Effector memory CD4-positive, alpha-beta T cell (primary cell): ENCODE data around the gene CACNA2D3.

Experiments
- DNase-seq, 3 donors: peaks; one replicate each; pipeline ENCODE4 v3.0.0-alpha.2; 2020
- H3K27ac ChIP-seq: 2 replicates; pipeline ENCODE4 v1.7.0; 2013; ENCODE audit warnings: mild to moderate bottlenecking, low read length, moderate library complexity; ENCODE audit not compliant: insufficient read depth, poor library complexity, severe bottlenecking
- H3K27me3 ChIP-seq: replicated peaks from 2 replicates; pipeline ENCODE4 v1.7.0; 2013; ENCODE audit warnings: mild to moderate bottlenecking, low read length; ENCODE audit not compliant: insufficient read depth, control insufficient read depth, poor library complexity, severe bottlenecking
- H3K36me3 ChIP-seq: 2 replicates; pipeline ENCODE4 v1.7.0; 2013; ENCODE audit warnings: mild to moderate bottlenecking, low read length, moderate library complexity; ENCODE audit not compliant: control insufficient read depth, insufficient read depth
- H3K4me1 ChIP-seq: 2 replicates; pipeline ENCODE4 v1.7.0; 2013; ENCODE audit warnings: low read length, mild to moderate bottlenecking; ENCODE audit not compliant: control insufficient read depth, insufficient read depth, poor library complexity, severe bottlenecking
- H3K4me3 ChIP-seq: 2 replicates; pipeline ENCODE4 v1.7.0; 2013; ENCODE audit warnings: low read length, low read depth, mild to moderate bottlenecking; ENCODE audit not compliant: insufficient read depth, poor library complexity, severe bottlenecking
- H3K9me3 ChIP-seq: 2 replicates; pipeline ENCODE4 v1.7.0; 2013; ENCODE audit warnings: mild to moderate bottlenecking, low read length, moderate library complexity; ENCODE audit not compliant: control insufficient read depth

Gene CACNA2D3

GRCh38 chr3:54185740-54186139 is 63.4 kb downstream of the CACNA2D3 start:
- Histone ChIP-seq H3K36me3 (no peaks in the 10 kb centered on the region), H3K4me1 (no peaks in the 10 kb centered on the region), H3K27me3 (no peaks in the 10 kb centered on the region), H3K27ac (no peak overlapping the region), H3K4me3 (no peak overlapping the region), H3K9me3 (no peaks in the 10 kb centered on the region)
- DNase-seq, result no peak

GRCh38 chr3:54188176-54188791 is 65.9 kb downstream of the CACNA2D3 start:
- DNase-seq, result no peak
- Histone ChIP-seq H3K27me3 (no peaks in the 10 kb centered on the region), H3K36me3 (no peaks in the 10 kb centered on the region), H3K4me1 (no peaks in the 10 kb centered on the region), H3K9me3 (no peaks in the 10 kb centered on the region), H3K4me3 (no peak overlapping the region), H3K27ac (no peak overlapping the region)

GRCh38 chr3:54191220-54191619 is 68.9 kb downstream of the CACNA2D3 start:
- Histone ChIP-seq H3K36me3 (no peaks in the 10 kb centered on the region), H3K4me3 (no peak overlapping the region), H3K27me3 (no peaks in the 10 kb centered on the region), H3K4me1 (no peaks in the 10 kb centered on the region), H3K27ac (no peak overlapping the region), H3K9me3 (no peaks in the 10 kb centered on the region)
- no peak for DNase-seq

- no peak for DNase-seq
- Histone ChIP-seq H3K4me1 (no peaks in the 10 kb centered on the region), H3K27ac (no peak overlapping the region)
Observed at GRCh38 chr3:54192026-54192425, 69.7 kb downstream of the CACNA2D3 start.

GRCh38 chr3:54193093-54193492 is 70.7 kb downstream of the CACNA2D3 start:
- Histone ChIP-seq H3K27ac (no peak overlapping the region), H3K4me3 (no peak overlapping the region), H3K4me1 (no peaks in the 10 kb centered on the region), H3K36me3 (no peaks in the 10 kb centered on the region), H3K27me3 (no peaks in the 10 kb centered on the region), H3K9me3 (no peaks in the 10 kb centered on the region)
- DNase-seq, result no peak

More at GRCh38 chr3:54192026-54192425, 69.7 kb downstream of the CACNA2D3 start:
- H3K9me3 ChIP-seq, result no peaks in the 10 kb centered on the region
- no peak overlapping the region for H3K4me3 ChIP-seq
- H3K36me3 ChIP-seq, result no peaks in the 10 kb centered on the region
- H3K27me3 ChIP-seq, result no peaks in the 10 kb centered on the region

- Histone ChIP-seq H3K4me1 (no peaks in the 10 kb centered on the region), H3K27ac (no peak overlapping the region), H3K9me3 (no peaks in the 10 kb centered on the region), H3K4me3 (no peak overlapping the region), H3K27me3 (no peaks in the 10 kb centered on the region), H3K36me3 (no peaks in the 10 kb centered on the region)
- no peak for DNase-seq
Observed at GRCh38 chr3:54196360-54196991, 74.1 kb downstream of the CACNA2D3 start.

- no peak for DNase-seq
- no peak overlapping the region for H3K27ac ChIP-seq
- no peaks in the 10 kb centered on the region for H3K27me3 ChIP-seq
- no peaks in the 10 kb centered on the region for H3K4me1 ChIP-seq
- no peaks in the 10 kb centered on the region for H3K36me3 ChIP-seq
- no peaks in the 10 kb centered on the region for H3K9me3 ChIP-seq
- no peak overlapping the region for H3K4me3 ChIP-seq
Observed at GRCh38 chr3:54197509-54197908, 75.2 kb downstream of the CACNA2D3 start.

- Histone ChIP-seq H3K4me3 (no peak overlapping the region), H3K27ac (no peak overlapping the region), H3K9me3 (no peaks in the 10 kb centered on the region), H3K27me3 (no peaks in the 10 kb centered on the region), H3K36me3 (no peaks in the 10 kb centered on the region), H3K4me1 (no peaks in the 10 kb centered on the region)
- DNase-seq, result no peak
Observed at GRCh38 chr3:54198556-54198955, 76.2 kb downstream of the CACNA2D3 start.

- no peak for DNase-seq
- H3K27me3 ChIP-seq, result no peaks in the 10 kb centered on the region
- no peaks in the 10 kb centered on the region for H3K4me1 ChIP-seq
- H3K27ac ChIP-seq, result no peak overlapping the region
- no peaks in the 10 kb centered on the region for H3K36me3 ChIP-seq
- no peaks in the 10 kb centered on the region for H3K9me3 ChIP-seq
- no peak overlapping the region for H3K4me3 ChIP-seq
Observed at GRCh38 chr3:54202054-54202453, 79.7 kb downstream of the CACNA2D3 start.

- no peak for DNase-seq
- H3K4me1 ChIP-seq, result no peaks in the 10 kb centered on the region
- H3K4me3 ChIP-seq, result no peak overlapping the region
- no peaks in the 10 kb centered on the region for H3K36me3 ChIP-seq
- H3K9me3 ChIP-seq, result no peaks in the 10 kb centered on the region
- no peaks in the 10 kb centered on the region for H3K27me3 ChIP-seq
- H3K27ac ChIP-seq, result no peak overlapping the region
Observed at GRCh38 chr3:54202651-54203248, 80.4 kb downstream of the CACNA2D3 start.
